GM19025 (cell line): ENCODE data around the gene RHOC.

ENCODE experiments used
- ATAC-seq: cut with Tn5 transposase; IDR thresholded peaks from one replicate; pipeline ENCODE4 v1.9.1; 2021; ENCODE audit warnings: mild to moderate bottlenecking, low read depth, moderate library complexity; ENCODE audit not compliant: unreplicated experiment

The RHOC gene

DNA sequence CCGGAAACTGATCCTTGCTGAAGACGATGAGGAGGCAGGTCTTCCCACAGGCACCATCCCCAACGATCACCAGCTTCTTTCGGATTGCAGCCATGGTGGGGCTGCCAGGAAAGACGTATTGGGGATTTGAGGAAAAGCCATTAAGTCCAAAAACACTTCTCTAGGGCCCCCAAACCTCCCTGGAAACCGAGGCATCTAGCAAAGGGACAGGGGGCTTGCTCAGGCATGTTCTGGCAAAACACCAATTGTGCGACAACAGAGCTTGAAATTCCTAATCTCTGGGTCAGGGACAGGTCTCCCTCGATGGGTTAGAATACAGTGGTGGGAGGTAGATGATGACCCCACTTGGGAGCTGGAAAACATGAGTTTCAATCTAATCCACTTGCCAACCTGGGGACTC, 3.2 kb downstream of the RHOC start:
- ATAC-seq, result no peak

DNA sequence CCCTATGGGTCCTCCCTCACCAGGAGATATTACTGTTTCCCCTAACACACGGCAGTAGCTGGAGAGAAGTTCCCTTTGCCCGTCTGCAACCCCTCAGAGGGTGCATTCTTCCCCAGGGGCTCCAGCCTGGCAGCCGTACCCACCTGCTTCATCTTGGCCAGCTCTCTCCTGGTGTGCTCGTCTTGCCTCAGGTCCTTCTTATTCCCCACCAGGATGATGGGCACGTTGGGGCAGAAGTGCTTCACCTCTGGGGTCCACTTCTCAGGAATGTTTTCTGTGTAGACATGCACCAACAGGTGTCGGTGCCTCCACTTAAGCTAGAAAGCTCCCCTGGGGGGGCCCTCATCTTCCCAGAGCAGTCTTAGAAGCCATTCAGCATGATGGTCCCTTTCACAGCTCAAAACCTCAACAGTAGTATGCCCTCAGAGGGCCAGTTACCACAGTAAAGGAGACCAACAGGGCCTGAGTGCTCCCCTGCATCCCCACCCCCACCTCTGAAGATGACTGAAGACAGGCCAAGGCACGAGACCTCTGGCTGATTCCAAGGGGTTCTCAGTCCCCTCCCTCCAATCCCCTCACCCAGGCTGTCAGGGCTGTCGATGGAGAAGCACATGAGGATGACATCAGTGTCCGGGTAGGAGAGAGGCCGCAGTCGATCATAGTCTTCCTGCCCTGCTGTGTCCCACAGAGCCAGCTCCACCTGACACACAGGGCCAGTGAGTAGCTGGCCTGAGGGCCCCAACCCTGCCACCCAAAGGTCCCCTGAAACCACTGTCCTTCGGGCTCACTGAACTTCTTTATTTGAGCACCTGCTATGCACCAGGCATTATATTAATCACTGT, 4.3 kb downstream of the RHOC start:
- no peak for ATAC-seq

DNA sequence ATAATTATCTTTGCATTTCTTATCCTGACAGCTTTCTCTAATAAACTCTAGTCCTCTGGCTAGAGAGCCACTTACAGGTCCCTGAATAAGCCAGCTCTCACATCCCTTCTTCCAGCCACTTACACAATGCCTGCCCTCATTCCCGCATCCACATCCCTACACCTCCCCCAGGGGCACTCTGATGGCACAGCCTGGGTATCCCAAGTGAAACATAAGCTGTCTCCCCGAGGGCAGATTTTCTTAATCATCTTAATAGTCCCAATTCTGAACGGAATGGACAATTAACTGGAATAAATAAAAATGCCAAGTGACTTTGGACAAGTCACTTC, 4.9 kb downstream of the RHOC start:
- ATAC-seq, result no peak

DNA sequence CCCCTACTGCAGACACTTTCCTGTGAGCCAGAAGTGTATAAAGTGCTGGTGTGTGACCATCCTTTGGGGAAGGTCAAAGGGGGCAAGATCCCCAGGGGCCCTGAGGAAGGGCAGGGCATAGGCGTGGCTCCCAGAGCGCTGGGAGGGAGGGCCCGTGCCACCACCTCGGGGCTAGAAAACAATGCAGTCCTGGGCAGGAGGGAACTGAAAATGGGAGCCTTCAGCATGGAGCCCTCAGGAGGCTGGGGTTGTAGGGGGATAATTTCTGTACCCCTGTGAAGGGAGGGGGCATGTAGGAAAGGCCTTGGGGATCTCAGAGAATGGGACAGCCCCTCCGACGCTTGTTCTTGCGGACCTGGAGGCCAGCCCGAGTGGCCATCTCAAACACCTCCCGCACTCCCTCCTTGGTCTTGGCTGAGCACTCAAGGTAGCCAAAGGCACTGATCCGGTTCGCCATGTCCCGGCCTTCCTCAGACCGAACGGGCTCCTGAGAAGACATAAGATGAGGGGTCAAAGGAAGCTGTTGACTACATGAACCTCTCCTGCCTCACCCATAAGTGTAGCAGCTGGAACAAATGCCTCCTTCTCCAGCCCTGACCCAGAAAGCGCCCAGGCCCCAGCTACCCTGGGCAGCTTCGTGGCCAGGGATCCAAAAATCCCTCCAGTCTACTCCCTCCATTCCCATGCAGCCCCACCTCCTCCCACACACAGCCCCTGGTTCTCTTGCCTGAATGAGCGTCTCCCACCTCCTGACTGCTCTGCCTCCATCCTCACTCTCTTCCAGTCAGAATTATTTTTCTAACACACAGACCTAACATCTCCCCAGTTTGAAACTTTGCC, 5.5 kb downstream of the RHOC start:
- ATAC-seq, result no peak

DNA sequence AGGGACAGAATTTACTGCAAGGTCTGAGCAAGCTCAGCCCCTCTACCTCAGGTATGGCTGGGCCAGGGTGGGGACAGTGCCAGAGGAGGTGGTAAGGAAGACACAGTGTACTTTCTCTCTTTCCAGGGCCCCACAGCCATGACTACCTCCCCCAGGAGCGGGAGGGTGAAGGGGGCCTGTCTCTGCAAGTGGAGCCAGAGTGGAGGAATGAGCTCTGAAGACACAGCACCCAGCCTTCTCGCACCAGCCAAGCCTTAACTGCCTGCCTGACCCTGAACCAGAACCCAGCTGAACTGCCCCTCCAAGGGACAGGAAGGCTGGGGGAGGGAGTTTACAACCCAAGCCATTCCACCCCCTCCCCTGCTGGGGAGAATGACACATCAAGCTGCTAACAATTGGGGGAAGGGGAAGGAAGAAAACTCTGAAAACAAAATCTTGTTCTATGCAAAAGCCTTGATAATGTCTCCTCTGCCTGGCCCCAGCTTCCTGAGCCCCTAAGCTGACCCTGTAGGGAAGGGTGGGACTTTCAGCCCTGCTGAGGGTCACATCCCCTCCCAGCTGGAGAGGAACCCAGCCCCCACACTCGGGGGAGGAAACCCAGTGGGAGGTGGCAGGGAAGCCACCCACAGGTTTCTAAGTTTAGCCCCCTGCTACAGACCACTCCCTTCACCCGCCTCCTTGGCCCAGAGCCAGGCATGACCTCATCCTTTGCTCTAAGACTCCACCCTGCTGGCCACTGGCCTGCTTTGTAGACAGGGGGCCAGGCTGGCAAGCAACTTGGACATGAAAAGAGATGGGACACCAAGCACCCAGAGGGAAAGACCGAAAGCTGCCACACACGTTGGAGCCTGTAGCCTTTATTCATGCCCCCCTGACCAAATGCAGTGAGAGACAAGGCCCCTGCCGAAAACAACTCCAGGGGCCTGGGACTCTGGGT, 6.4 kb downstream of the RHOC start:
- no peak for ATAC-seq

DNA sequence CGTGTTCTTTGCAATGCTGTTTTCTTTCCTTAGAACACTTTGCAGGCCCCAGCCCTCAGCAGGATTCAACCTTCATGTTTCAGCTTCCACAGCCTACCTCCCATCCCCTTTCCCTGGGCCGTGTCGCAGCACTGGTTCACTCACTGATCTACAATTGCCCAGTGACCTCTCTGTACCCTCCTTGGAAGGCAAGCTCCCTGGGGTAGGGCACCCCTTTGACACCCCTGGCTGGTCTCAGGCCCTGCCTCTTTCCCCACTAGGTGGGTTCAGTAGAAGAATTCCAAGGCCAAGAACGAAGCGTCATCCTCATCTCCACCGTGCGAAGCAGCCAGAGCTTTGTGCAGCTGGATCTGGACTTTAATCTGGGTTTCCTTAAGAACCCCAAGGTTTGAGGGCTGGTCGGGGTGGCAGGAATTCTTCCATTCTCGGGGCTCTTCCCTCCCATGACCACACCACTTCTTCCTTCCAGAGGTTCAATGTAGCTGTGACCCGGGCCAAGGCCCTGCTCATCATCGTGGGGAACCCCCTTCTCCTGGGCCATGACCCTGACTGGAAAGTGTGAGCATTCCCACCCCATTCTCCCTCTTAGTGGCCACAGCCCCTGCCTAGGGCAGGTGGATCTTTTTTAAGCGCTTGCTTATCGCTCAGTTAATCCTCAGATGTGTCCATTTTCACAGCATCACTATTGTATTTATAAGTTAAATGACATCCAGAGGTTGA, 7.3 kb downstream of the RHOC start:
- no peak for ATAC-seq

DNA sequence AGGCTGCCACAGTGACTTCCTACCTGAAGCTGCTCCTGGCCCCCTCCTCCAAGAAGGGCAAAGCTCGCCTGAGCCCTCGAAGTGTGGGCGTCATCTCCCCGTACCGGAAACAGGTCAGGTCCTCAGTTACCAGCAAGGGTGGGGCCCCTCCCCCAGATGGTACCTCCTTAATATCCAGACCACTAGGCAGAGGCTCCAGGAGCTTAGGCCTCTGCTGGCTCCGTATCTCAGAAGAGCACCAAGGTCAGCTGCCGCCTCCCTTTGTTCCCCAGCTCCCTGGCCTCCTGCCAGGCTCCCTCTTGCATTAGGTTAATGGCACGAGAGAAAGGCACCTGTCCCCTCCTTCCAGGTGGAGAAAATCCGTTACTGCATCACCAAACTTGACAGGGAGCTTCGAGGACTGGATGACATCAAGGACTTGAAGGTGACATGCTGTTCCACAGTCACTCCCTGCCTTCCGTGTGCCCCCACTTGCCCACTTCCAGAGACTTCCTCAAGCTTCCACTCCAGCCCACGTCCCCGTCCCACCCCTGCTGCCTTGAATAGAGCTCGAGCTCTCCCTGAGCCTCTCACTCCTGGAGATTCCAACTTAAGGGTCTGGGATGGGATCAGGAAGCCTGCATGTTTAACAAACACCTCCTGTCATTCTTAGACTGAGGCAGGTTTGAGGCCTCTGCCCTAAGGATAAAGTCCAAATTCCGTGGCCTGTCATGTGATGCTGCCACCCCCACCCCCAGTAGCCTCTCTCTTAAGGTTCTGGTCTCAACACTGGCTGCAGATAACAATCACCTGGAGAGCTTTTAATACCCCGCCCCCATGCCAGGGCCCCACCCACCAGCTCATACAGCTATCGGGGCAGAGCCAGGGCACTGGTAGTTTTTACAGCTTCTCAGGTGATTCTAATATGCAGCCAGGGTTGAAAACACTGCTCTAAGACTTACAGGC, 8.3 kb downstream of the RHOC start:
- ATAC-seq, result no peak

DNA sequence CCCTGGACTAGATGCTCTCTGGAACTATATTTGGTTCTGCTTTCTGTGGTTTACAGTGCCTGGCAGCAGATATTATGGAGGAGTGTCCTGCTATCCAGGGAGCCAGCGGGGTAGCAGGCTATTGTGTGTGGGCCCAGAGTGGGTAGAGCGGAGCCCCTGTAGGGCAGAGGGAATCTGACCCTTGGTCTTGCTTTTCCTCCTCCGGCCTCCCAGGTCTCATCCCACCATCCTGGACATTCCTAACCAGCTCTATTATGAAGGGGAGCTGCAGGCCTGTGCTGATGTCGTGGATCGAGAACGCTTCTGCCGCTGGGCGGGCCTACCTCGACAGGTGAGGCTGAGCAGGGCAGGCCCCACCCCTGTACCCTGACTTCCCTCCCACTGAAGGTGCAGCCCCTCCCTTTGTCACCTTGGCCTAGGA, 9.1 kb downstream of the RHOC start:
- no peak for ATAC-seq

DNA sequence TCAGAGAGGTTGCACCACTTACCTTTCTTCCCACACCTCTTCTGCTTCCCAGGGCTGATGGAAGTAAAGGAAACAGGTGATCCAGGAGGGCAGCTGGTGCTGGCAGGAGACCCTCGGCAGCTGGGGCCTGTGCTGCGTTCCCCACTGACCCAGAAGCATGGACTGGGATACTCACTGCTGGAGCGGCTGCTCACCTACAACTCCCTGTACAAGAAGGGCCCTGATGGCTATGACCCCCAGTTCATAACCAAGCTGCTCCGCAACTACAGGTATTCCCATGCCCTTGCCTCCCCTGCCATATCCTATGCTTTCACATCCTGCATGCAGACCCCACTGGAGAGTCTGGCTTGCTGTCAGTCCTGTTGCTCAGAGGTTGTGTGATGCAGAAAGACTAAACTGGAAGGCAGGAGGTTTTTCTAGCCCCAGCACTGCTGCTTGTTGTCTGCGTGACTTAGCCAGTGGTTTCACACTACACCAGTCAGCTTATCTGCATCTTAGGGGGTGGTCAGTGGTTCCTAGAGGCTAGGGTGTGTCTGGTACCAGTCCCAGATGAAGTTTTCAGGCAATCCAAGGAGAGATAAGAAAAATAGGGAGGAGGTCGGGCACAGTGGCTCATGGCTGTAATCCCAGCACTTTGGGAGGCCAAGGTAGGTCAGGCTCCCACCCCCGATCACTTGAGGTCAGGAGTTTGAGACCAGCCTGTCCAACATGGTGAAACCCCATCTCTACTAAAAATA, 10.2 kb downstream of the RHOC start:
- no peak for ATAC-seq

DNA sequence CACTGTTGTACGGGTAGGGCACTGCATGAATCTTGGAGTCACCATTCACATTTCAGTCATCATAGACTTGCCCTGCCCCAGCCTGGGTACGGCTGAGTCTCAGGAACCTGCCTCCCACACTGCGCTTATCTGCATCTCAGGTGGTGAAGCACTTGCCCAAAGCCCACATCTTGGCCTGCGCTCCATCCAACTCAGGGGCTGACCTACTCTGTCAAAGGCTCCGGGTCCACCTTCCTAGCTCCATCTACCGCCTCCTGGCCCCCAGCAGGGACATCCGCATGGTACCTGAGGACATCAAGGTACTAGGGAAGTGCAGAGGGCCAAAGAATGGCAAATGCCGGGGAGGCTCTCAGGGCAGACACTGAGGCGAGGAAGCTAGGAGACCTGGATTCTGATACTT, 11.7 kb downstream of the RHOC start:
- ATAC-seq, result no peak

DNA sequence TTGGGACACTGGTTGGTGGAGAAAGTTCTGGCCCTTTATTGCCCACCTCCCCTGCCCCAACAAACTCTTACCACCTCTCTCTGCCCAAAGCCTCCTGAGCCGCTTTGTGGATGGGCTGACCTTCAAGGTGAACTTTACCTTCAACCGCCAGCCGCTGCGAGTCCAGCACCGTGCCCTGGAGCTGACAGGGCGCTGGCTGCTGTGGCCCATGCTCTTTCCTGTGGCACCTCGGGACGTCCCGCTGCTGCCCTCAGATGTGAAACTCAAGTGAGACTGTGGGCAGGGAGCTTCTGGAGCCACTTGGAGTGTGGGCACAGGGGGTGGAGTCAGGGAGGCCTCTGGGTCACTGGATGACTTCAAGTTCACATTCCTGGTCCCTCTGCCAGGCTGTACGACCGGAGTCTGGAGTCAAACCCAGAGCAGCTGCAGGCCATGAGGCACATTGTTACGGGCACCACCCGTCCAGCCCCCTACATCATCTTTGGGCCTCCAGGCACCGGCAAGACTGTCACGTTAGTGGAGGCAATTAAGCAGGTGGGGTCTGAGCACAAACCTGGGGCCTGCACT, 12.5 kb downstream of the RHOC start:
- ATAC-seq, result no peak

DNA sequence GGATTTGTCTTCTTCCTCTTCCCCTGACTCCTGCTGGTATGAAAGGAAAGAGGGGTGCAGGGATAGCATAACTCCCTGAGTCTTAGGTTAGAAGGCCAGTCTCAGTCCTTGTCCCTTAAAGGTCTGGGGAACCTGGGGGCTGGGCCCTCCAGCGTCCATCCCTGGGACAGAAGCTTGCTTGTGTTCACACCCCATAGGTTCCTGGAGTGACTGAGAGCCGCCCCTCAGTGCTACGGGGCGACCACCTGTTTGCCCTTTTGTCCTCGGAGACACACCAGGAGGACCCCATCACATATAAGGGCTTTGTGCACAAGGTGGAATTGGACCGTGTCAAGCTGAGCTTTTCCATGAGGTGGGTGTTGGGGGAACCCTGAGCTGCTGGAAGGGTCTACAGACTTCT, 13.1 kb downstream of the RHOC start:
- no peak for ATAC-seq

DNA sequence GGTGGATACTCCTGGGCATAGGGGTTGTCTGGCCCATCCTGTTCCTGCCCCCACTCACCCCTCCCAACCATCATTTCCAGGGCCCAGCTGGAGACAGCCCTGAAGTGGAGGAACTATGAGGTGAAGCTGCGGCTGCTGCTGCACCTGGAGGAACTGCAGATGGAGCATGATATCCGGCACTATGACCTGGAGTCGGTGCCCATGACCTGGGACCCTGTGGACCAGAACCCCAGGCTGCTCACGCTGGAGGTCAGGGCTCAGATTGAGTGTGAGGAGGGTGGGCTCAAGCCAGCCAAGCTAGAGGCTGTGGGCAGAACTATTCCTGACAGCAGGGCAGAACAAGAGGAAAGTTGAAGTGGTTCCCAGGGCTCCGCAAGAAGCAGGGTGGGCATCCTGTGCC, 14.2 kb downstream of the RHOC start:
- no peak for ATAC-seq

DNA sequence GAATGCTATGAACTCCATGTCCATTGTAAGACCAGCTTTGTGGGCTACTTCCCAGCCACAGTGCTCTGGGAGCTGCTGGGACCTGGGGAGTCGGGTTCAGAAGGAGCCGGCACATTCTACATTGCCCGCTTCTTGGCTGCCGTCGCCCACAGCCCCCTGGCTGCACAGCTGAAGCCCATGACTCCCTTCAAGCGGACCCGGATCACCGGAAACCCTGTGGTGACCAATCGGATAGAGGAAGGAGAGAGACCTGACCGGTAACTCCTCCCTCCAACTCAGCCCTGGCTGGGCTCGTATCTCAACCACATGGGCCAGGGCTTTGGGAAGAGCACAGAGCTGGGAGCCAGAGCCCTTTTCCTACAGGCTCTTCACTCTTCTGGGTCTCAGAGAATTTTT, 17.1 kb downstream of the RHOC start:
- no peak for ATAC-seq

DNA sequence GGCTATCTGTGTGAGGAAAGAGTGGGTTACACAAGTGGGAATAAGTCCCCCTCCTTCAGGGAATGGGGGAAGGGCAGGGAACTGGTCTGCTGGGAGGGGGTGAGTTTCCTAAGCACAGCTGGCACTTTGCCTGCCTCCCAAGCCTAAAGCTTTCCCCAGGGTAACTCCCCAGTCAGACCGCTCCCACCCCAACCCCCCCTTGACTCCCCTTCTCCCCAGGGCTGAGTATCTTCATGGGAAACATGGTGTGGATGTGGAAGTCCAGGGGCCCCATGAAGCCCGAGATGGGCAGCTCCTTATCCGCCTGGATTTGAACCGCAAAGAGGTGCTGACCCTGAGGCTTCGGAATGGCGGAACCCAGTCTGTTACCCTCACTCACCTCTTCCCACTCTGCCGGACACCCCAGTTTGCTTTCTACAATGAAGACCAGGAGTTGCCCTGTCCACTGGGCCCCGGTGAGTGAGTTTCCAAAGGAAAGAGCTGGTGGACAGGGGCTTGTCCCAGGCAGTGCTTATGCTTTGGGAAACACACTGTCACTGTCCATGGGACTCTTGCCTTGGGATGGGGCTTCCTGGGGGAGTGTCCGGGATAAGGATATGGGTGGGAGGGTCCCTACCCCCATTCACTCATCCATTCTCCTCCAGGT, 17.6 kb downstream of the RHOC start:
- ATAC-seq, result no peak

DNA sequence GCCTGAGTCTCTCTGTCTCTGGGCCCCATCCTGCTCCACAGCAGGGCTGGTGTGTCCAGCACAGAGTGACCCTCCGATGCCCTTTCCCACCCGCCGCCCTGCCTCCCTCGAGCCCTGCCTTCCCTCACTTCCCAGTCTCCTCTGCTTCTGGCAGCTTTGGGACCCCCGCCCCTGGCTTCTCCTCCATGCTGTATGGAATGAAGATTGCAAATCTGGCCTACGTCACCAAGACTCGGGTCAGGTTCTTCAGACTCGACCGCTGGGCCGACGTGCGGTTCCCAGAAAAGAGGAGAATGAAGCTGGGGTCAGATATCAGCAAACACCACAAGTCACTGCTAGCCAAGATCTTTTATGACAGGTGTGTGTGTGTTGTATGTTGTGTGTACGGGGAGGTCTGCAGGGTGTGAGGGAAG, 18.1 kb downstream of the RHOC start:
- no peak for ATAC-seq

DNA sequence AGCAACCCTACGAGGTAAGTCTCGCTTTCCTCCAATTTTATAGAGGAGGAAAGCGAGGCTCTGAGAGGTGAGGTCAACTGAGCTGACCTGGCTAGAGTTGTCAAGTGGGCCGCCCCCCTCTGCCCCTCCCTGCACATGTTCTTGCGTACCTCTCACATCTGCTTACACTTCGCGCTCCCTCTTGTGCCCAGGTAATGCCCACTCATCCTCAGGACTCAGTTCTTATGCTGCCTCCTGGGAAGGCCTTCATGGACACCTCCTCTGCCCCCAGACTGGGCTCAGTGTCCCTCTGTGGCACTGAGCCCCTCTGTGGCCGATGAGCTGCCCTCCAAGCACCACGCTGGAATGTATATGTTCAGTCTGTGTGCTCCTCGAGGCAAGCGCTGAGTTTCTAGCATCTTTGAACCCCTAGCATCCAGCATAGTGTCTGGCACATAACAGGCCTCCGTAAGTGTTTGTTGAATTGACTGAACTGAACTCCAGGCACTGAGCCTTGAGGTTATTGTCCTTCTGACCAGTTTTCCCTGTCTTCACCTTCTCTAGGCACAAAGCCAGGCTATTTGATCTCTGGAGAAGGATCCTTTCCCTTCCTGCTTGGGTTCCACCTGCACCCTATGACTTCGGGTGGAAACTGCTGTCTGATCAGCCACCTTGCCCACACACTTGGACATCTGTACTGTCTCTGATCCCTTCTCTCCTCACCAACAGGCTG, 19.0 kb downstream of the RHOC start:
- no peak for ATAC-seq
